SW480 (cell line): ENCODE measurements around the gene GRIN2A.
"Not testable (repeated sequence)": the region's sequence is repeated elsewhere in the genome, so short reads cannot be mapped to it uniquely, and the experiment has no call there.

Experiments used
- DNase-seq: peaks from one replicate; pipeline ENCODE4 v3.0.0-alpha.2; 2016; ENCODE audit warnings: low spot score

Gene GRIN2A

GRCh38 chr16:9911989-9912388 lies 270.2 kb downstream of the GRIN2A start:
- DNase-seq: no peak

GRCh38 chr16:9911231-9911630 lies 271.0 kb downstream of the GRIN2A start:
- no peak for DNase-seq

- no peak for DNase-seq
These were observed 273.0 kb downstream of the GRIN2A start for GRCh38 chr16:9909072-9909825.

- no peak for DNase-seq
These were observed 273.6 kb downstream of the GRIN2A start for GRCh38 chr16:9908613-9909012.

GRCh38 chr16:9907752-9908151 lies 274.5 kb downstream of the GRIN2A start:
- DNase-seq: no peak

- DNase-seq: no peak
These were observed 276.0 kb downstream of the GRIN2A start for GRCh38 chr16:9906218-9906617.

GRCh38 chr16:9904526-9904925 lies 277.7 kb downstream of the GRIN2A start:
- no peak for DNase-seq

- DNase-seq: no peak
These were observed 281.7 kb downstream of the GRIN2A start for GRCh38 chr16:9900576-9900975.

- DNase-seq: no peak
These were observed 283.7 kb downstream of the GRIN2A start for GRCh38 chr16:9898555-9898954.

- DNase-seq: no peak
These were observed 284.1 kb downstream of the GRIN2A start for GRCh38 chr16:9898124-9898523.

- DNase-seq: no peak
These were observed 286.4 kb downstream of the GRIN2A start for GRCh38 chr16:9895817-9896216.

GRCh38 chr16:9885876-9886275 lies 296.4 kb downstream of the GRIN2A start:
- no peak for DNase-seq

- no peak for DNase-seq
These were observed 296.8 kb downstream of the GRIN2A start for GRCh38 chr16:9885467-9885866.

GRCh38 chr16:9875981-9876380 lies 306.2 kb downstream of the GRIN2A start:
- DNase-seq: not testable (repeated sequence)

GRCh38 chr16:9874219-9874618 lies 308.0 kb downstream of the GRIN2A start:
- DNase-seq: no peak

- DNase-seq: peak; percentile 9
These were observed 311.3 kb downstream of the GRIN2A start for GRCh38 chr16:9870962-9871361.

- DNase-seq: no peak
These were observed 312.5 kb downstream of the GRIN2A start for GRCh38 chr16:9869776-9870175.

GRCh38 chr16:9868606-9869149 lies 313.6 kb downstream of the GRIN2A start:
- DNase-seq: no peak

- DNase-seq: no peak
These were observed 315.1 kb downstream of the GRIN2A start for GRCh38 chr16:9867176-9867575.

- DNase-seq: no peak
These were observed 317.8 kb downstream of the GRIN2A start for GRCh38 chr16:9864461-9864860.

GRCh38 chr16:9862327-9862726 lies 319.9 kb downstream of the GRIN2A start:
- DNase-seq: no peak

GRCh38 chr16:9860876-9861275 lies 321.4 kb downstream of the GRIN2A start:
- DNase-seq: no peak

GRCh38 chr16:9859701-9860327 lies 322.4 kb downstream of the GRIN2A start:
- no peak for DNase-seq

GRCh38 chr16:9854675-9855074 lies 327.6 kb downstream of the GRIN2A start:
- DNase-seq: no peak
